Glomerular visceral epithelial cell (primary cell): Measurements from ENCODE around the gene ZNF860.
"Not testable (repeated sequence)": the region's sequence is repeated elsewhere in the genome, so short reads cannot be mapped to it uniquely, and the experiment has no call there.

Experiments
- DNase-seq: peaks from one replicate; pipeline ENCODE4 v3.0.0-alpha.2; 2016; ENCODE audit errors: extremely low spot score

Gene ZNF860

DNA sequence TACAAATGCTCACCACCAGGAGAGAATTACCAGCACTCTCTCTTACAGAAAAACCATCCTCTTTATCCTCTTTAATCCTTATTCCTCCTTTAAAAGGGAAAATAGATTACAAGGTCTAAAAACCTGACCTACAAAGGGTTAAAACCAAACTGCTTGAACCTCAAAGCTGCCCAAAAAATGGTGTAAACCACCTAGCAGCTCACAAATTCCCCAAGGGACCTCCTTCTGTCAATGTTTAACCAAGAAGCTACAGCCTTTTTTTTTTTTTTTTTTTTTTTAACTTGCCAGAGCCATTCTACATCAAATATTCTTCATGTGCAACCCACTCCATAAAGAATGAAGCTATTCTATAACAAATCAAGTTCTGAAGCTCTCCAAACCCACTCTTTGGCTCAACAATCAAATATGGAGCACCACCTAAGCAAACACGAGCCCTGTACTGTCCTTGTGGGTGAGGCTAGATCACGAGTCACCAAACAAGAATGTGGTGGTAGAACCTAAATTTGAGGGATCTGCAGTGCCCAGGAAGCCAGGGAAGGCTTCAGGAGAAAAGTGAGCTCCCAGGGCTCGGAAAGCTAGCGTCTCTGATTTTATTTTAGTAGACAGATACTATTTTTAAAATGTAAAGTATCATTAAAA, 20.6 kb upstream of the ZNF860 start:
- DNase-seq, result peak; percentile 75

DNA sequence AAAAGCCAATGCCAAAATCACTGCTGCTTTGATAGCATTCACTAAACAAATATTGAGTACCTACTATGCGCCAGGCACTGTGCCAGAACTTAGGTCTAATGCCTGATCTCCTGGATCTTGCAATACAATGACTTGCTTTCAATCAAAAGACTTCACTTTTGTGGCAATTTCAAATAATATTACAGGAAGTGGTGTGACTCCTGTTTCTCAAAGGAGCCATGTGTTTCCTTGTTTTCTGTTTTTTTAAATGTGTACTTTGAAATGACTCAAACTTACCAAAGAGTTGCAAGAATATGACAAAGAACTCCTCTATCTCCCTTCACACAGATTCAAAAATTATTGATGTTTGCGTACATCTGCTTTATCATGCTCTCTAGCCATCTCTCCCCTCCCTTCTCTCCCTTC, 18.7 kb upstream of the ZNF860 start:
- DNase-seq, result no peak

DNA sequence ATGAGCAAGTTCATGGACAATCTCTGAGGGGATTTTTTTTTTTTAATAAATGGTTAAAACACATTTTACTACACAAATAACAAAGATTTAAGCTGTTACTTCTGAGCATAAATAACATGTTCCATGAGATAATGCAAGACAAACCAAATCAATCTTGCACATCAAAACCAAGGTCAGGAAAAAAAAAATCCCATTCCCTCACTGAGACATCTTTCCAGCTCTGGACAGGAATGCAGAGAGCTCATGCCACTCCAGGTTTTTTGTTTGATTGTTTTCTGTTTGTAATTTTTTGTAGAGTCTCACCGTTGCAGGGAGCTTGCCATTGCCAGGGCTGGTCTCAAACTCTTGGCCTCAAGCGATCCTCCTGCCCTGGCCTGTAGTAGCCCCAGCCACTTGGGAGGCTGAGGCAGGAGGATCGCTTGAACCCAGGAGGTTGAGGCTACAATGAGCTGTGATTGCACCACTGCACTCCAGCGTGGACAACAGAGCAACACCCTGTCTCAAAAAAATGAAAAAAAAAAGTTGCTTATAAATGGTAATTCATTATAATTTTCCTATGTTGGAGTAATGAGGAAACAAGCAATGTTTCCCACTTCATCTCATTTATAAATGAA, 14.5 kb upstream of the ZNF860 start:
- DNase-seq, result no peak

DNA sequence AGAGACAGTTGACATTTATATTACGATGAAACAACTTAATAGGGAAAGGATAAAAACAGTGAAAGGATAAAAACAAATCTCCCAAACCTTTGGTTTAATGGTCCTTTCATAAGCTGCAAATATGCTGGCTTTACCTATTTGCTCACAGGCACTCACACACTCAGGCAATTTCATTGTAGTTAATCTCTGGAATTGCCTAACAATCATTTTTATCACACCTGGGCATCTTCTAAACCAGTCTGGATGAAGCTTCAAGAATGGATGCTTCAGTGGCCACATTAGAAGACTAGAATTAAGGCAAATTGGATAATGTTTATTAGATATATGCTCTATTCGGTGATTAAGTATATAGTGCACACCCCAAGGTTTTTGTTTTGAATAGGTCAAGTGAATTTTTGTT, 14.0 kb upstream of the ZNF860 start:
- no peak for DNase-seq

DNA sequence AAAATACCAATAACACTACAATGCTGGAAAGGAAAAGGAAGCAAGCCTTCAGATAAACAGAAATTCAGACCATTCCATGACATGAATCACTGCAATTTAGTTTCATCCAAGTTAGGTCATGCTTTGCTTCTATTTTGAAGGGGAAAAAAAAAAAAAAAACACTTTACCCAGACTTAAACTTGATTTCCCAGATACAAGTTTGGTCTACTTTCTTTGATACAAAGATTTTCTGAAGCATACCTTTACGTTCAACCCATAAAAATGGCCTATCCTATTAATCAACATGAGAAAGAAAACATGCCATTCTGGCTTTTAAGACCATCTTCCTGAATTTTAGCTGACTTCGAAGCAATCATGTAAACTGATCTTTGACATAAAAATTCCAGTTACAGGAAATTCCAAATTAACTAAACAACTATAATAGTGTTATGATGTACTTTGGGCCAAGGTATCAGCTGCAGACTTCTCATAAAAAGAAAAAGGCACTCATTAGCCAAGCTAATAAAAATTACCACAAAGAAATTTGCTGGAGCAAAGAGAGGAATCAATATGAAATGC, 13.1 kb upstream of the ZNF860 start:
- peak; percentile 44 for DNase-seq

DNA sequence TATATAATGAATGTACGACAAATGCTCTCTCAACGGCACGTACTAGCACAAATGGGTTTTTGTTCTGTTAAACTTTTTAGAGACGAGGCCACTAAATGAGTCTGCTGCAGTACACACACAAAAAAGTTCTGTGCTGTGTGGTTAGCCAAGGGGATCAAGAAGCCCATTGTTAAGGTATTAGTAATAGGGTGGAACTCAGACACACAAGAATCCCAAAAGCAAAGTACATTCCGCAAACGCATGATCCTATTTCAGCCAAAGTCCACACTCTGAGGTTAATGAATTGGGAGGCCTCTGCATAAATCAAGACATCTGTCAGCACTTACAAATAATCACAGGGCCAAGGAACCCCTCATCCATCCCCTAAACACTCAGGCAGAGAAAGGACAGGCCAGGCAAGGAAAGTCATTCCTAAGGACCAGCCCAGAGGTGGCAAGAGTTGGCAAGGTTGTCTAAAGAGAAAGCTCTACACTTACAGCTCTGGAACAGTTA, 12.6 kb upstream of the ZNF860 start:
- DNase-seq, result peak; percentile 96

DNA sequence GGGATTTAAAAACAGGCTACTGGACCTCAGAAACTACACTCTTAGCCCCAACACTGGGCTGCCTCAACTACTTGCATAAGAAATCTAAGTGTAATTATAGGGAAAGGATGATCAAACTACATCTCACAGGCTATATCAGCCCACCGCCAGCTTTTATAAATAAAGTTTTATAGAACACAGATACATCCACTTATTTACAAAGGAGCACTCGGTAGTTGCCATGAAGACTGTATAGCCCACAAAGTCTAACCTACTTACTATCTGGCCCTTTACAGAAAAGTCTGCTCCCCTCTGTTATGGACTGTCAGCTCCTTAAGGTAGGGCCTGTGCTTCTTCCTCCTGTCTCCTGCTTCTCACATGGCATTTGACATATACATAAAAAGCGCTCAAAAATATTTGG, 9.9 kb upstream of the ZNF860 start:
- DNase-seq, result no peak

DNA sequence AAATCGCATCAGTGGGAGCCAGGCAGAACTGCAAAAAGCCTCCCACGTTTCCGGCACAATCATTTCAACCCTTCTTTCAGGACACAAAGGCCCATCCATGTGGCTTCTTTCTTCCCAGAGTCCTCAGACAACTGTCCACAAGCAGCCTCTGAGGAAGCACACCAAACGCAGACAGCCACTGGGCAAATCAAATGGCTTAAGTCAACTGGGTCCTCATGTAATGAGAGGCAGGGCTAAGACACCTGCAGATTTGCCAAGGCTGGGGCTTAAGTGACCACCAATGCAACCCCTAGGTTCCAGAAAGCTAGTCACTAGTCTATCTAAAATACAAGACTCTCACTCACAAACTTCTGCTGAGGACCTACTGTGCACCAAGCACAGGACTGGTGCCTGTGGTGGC, 8.5 kb upstream of the ZNF860 start:
- DNase-seq, result no peak

DNA sequence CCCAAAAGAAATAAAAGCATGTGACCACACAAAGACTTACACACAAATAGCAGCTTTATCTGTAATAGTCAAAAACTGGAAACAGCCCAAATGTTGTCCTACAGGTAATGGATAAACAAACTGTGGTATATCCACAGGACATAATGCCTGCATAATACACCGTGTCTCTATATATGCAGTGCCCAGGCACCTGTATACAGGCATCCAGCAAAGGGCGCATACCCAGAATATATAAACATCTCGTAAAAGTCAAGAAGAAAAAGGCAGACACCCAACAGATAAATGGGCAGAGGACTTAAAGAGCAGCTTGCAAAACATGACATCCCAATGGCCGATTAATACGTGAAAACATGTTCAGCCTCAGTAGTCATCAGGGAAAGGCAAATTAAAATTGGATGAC, 7.7 kb upstream of the ZNF860 start:
- no peak for DNase-seq

DNA sequence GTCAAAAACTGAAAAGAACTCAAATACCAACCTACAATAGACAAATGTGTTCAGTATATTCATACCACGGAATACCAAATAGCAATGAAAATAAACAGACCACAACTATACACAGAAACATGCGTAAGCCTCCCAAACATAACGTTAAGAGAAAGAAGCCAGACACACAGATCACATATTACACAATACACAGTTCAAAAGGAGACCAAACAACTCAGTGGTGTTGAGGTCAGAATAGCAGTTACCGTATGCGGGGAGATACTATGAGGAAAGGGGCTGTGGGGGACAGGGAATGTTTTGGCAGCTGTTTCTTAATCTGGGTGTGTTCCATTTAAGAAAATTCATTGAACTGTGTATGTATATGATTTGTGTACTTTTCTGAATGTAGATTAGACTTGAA, 7.1 kb upstream of the ZNF860 start:
- no peak for DNase-seq

DNA sequence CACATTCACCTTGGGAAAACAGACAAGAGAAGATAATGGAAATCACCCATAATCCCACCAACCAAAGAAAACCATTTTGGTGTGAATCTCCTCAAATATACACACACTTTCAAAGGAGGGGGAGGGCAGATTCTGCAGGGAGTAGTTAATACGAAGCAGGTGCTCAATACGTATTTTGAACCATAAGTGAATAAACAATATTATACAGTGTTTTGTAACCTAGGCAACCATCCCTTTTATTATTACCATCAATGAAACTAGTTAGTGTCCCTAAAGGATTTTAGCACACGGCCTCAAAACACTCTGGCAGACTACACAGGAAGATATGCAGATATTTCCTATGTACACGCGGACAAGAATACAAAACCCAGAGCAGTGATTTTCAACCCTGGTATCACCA, 6.6 kb upstream of the ZNF860 start:
- DNase-seq, result no peak

DNA sequence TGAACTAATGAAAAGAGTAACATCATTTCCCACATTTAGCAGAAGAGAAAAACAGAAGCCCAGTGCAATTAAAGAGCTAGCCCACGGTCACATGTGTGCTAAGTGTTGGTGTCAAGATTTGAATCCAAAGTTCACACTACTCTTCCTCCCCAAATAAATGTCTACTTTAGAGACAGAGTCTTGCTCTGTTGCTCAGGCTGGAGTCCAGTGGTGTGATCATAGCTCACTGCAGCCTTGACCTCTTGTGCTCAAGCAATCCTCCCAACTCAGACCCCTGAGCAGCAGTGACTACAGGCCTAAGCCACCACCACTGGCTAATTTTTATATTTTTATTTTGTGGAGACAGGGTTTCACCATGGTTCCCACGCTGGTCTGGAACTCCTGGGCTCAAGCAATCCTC, 5.2 kb upstream of the ZNF860 start:
- DNase-seq, result no peak

DNA sequence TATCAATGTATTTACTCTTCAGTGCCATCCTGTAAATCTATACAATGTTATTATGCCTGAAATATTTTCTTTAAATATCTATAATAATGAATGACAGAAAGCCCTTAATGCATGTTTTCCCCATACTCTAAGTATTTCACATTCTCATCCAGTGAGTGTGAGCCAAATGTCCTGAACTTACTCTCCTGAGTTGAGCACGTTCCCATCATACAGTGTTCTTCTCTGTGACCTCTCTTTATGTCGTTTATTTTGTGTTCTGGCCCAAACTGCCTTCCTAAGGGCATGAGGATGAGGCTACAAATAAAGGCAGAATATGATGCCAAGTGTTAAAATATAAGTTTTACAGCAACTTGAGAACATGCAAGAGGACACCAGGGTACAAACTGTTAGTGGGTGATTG, 3.8 kb upstream of the ZNF860 start:
- no peak for DNase-seq

DNA sequence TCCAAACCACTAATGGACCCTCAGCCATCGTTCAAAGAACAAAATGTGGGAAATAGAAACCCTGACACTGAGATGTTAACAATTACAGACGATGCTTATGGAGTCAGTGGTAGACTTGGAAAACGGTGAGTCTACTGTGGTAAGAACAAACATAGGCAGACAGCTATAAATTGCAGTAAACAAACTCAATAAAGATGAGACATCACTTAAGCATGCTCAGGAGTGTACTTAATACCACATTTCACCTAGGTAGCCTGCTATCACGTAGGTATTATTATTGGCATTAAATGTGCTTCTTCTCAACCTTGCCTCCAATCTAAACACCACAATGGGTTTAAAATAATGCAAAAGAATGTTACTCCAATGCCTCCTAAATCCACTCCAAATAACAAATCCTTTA, 3.0 kb upstream of the ZNF860 start:
- no peak for DNase-seq

DNA sequence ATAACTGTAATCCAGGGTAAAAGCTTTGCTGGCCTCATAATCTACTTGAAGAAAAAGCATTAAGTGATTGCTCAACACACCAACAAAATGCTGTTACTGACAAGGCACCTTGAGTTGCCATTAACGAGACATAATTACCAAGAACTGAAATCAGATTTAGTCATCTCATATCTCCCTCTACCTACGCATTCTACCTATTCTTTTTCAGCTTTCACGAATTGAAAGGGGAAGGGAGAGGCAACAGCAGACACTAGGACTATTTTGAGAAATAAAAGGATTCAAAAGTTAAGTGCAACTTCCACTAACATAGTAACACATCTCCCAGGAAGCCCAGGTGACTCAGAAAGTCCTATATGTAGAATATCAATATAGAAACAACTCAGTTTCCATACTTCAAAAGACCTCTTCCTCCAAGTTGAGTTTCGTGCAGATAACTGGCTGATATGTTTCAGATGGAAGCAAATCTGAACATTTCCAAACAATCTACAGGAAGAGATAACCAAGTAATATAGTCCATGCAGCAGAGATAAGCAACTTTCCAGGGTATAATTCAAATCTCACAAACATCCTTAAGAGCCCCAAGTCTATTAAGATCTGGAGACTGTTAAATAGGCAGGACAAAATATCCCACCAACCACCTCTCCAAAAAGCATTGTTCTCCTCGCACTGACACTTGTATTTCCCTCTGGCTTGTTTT, 2.4 kb upstream of the ZNF860 start:
- no peak for DNase-seq

DNA sequence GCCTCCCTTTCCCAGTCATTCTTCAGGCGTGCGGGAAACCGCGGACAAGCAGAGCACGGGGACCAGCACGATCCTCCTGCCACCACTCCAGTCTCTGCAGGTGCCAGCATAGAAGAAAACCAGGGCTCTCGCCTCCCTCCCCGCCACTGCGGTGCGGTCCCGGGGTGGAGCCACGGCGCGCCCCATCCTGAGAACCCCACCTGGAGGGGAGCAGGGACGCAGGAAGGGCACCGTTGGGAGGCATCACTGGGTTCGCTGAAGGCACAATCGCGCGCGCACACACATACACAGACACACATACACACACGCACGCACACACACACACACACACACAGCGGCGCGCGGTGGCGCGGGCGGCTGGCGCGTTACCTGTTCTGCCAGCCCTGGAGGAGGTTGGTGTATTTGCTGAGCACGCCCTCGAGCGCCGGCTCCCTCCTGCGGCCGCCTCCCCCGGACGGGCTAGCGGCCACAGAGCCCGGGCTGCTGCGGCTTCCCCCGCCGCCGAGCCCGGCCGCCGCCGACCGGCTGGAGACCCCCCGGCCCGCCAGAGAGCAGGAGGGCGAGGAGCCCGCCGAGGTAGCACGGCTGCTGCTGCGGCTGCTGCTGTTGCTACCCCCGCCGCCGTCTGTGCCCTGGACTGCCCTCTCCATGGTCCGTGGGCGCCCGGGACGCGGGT, 882 bp upstream of the ZNF860 start:
- peak; percentile 77 for DNase-seq

DNA sequence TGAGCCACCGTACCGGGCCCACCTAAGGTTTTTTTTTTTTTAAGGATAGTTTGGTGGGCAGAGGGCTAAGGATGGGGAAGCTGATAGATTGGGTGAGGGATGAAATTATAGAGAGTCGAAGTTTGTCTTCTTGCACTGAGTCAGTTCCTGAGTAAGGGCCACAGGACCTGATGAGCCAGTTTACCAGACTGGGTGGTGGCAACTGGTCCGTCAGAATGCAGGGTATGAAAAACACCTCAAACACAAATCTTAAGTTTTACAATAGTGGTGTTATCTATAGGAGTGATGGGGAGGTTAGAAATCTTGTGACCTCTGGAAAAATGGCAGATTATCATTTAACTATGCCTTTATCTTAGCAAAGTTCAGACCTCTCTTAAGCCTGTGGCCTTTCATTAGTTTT, 2.8 kb downstream of the ZNF860 start:
- no peak for DNase-seq

DNA sequence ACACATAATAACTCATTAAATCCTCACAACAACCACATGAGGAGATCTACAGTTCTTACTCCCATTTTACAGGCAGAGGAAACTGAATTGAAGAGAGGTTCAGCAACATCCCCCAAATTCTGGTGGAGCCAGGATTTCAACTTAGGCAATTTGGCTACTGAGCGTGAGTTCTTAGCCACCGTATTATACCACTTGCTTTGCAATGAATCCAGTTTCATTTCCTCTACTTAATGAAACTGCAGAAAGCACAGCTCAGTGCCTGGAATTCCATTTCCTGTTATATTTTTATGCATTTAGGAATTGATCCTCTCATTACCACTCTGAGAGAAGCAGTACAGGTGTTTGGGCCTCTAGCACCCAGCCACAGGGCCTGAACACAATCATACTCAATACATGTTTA, 4.3 kb downstream of the ZNF860 start:
- no peak for DNase-seq

DNA sequence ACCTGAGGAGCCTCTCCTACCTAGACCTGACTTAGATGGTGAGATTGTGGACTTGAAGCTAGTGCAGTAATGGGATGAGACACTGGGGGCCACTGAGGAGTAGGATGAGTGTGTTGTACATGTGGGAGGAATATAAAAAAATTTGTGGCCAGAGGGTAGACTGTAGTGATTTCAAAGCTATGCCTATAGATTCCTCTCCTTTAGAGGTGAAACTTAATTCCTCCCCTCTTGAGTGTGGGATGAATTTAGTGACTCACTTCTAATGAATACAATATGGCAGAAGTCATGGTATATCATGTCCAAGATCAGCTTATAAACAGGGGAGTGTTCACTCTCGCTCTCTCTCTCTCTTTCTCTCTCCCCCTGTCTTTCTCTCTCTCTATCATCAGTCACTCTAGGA, 6.7 kb downstream of the ZNF860 start:
- no peak for DNase-seq

DNA sequence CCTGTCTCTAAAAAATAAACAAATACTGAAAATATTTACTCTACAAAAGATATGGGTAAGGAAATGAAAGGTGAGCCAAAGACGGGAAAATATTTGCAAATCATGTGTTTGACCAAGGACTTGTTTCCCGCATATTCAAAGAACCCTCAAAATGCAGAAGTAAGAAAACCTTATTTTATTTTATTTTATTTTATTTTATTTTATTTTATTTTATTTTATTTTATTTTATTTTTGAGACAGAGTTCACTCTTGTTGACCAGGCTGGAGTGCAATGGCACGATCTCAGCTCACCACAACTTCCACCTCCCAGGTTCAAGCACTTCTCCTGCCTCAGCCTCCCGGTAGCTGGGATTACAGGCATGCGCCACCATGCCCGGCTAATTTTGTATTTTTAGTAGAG, 11.4 kb downstream of the ZNF860 start:
- not testable (repeated sequence) for DNase-seq

DNA sequence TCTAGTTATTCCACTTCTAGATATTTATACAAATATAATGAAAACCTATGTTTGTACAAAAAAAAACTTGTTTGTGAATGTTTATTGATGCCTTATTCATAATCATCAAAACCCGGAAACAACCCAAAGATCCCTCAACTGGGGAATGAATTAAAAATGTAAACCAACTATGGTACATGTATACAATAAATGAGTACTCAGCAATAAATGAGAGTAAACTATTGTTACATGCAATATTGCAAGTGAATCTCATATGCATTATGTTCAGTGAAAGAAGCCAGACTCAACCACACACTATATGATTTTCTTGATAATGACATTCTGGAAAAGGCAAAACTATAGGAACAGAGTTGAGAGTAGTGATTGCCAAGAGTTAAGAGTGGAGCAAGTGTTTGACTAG, 12.3 kb downstream of the ZNF860 start:
- DNase-seq, result no peak

DNA sequence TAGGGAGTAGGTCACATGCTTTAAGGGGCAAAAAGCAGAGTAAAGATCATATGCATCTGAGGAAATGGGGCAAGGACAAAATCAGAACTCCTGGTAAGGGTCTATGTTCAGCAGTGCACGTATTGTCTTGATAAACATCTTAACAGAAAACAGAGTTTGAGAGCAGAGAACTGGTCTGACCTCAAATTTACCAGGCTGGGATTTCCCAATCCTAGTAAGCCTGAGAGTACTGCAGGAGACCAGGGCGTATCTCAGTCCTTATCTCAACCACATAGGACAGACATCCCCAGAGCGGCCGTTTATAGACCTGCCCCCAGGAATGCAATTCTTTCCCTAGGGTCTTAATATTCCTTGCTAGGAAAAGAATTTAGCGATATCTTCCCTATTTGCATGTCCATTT, 13.5 kb downstream of the ZNF860 start:
- not testable (repeated sequence) for DNase-seq
